ENCODE data around the gene PPM1H.

PPM1H gene

DNA sequence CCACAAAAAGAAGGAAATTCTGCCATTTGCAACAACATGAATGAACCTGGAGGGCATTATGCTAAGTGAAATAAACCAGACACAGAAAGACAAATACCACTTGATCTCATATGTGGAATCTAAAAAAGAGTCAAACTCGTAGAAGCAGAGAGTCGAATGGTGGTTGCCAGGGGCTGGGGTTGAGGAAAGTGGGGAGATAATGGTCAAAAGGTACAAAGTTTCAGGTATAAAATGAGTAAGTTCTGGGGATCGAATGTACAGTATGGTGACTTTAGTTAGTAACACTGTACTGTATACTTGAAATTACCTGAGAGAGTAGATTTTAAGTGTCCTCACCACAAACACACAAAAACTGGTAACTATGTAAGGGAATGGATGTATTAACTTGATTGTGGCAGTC, 129.4 kb downstream of the PPM1H start:
- no peak for FAIRE-seq
- TF ChIP-seq POLR2A (IDR thresholded peaks at IDR 0.05; ENCODE audit: low read depth, low read length): no peak
- no peak for DNase-seq (ENCODE audit: insufficient read length, low spot score)

DNA sequence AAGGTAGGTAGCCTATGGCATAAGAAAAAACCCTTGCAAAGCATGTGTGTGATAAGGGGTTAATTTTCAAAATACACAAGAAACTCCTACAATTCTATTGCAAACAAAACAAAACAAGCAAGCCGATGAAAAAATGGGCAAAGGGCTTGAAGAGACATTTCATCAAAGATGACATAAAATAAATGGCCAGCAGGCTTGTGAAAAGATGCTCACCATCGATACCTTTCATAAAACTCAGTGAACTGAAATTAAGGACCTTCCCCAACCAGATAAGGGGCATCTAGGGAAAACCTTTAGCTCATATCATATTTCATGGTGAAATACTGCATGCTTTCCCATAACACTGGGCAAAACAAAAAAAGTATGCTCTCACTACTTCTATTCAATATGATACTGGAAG, 131.2 kb downstream of the PPM1H start:
- no peak for TF ChIP-seq POLR2A (IDR thresholded peaks at IDR 0.05; ENCODE audit: low read depth, low read length)
- FAIRE-seq: no peak
- no peak for DNase-seq (ENCODE audit: insufficient read length, low spot score)

DNA sequence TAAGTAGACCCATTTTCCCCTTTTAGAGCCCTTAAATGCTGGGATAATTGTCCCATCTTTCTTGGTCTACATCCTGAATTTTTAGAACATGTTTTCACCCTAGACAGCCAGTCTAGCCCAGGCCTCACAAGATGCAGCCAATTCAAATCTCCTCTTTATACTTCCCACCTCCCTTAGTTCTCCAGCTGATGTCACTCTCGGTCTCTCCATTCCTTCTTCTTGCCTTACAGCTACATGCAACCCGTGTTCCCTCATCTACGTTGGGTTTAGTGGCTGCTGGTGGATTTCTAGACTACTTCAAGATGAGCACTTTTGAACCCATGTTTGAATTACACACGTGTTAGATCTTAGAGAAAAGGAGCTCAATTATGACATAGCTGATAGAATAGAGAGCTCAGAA, 132.0 kb downstream of the PPM1H start:
- TF ChIP-seq POLR2A (IDR thresholded peaks at IDR 0.05; ENCODE audit: low read depth, low read length): no peak
- FAIRE-seq (no peak), DNase-seq (ENCODE audit: insufficient read length, low spot score) (no peak)

DNA sequence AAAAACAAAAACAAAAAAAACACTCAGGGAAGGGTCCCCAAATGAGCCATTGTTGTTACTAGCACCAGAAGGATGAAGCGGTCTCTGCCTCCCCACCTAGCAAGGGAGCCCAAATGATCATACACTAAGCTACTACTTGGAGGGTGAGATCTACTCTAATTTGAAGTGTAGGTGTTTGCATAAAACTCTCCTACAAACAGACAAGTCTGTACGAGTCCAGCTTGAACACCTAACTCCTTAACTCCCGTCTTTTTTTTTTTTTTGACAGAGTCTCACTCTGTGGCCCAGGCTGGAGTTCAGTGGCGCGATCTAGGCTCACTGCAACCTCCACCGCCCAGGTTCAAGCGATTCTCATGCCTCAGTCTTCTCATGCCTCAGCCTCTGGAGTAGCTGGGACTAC, 132.6 kb downstream of the PPM1H start:
- DNase-seq (ENCODE audit: insufficient read length, low spot score): no peak
- no peak for FAIRE-seq
- no peak for TF ChIP-seq POLR2A (IDR thresholded peaks at IDR 0.05; ENCODE audit: low read depth, low read length)

DNA sequence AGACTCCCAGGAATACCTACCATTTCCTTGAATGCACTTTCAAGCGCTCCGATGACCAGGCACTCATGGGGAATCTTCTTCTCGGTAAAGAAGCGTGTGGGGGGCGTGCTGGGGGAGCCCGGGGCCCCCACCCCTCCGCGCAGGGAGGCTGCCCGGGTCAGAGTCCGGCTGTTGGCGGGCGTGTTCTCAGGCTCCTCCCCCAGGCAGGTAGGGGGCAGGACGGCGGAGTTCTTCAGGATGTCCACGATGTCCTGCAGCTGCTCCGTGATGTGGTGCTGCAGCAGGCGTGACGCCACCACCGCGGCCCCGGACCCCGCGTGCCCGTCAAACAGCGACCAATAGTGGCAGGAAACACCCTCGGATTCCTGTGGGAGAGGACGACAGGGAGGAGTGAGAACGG, 133.2 kb downstream of the PPM1H start:
- TF ChIP-seq POLR2A (IDR thresholded peaks at IDR 0.05; ENCODE audit: low read depth, low read length): no peak
- FAIRE-seq: no peak
- DNase-seq (ENCODE audit: insufficient read length, low spot score): no peak

DNA sequence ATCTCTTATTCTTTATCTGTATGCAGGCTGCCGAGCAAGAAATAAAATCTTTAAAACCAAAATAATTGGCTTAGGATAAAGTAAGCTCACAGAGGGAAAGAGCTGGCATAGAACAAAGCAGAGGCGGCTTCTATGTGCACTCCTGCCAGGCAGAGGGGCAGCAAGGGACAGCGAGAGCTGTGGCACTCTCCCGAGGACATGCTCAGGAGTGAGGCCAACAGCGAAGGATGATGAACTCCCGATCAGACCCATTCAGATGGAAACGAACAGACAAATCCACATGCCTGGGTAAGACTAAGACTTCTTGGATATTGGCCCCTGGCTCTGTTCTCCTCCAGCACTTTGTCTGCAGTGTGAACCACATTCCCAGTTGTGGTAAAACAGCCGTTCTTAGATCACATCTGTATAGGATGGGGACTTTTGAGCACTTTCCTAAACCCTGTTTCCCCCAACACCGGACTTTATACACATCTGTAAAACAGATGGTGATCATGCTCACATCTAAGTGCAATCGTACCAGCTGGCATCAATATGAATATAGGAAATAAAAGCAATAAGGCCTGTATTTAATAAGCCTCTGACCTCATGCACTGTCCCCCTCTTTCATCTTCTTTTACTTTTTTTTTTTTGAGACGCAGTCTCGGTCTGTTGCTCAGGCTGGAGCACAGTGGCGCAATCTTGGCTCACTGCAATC, 134.1 kb downstream of the PPM1H start:
- DNase-seq (ENCODE audit: insufficient read length, low spot score): no peak
- no peak for TF ChIP-seq POLR2A (IDR thresholded peaks at IDR 0.05; ENCODE audit: low read depth, low read length)

DNA sequence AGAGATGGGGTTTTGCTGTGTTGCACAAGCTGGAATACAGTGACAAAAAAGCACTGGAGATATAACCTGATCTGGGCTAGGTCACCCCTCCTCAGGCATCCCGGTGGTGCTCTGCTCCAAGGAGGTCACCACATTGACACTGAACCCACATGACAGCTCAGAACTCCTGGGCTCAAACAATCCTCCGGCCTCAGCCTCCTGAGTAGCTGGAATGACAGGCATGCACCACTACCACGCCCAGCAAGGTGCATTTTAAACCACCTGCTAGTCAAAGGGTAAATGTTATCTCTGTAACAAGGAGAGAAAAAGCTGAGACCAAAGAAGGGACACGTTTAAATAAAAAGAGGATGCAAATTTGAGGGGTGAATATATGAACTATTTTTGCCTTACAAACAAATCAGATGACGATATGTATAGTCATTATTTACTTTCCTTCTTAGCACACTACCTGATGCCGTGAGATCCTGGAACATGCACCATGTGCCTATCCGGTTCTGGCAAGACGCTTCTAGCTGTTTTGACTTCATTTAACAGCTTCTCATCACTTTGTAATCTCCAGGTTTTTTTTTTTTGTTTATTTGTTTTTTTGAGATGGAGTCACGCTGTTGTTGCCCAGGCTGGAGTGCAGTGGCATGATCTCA, 135.1 kb downstream of the PPM1H start:
- no peak for FAIRE-seq
- no peak for TF ChIP-seq POLR2A (IDR thresholded peaks at IDR 0.05; ENCODE audit: low read depth, low read length)

More for the DNA sequence above, 134.1 kb downstream of the PPM1H start:
- FAIRE-seq: no peak

DNA sequence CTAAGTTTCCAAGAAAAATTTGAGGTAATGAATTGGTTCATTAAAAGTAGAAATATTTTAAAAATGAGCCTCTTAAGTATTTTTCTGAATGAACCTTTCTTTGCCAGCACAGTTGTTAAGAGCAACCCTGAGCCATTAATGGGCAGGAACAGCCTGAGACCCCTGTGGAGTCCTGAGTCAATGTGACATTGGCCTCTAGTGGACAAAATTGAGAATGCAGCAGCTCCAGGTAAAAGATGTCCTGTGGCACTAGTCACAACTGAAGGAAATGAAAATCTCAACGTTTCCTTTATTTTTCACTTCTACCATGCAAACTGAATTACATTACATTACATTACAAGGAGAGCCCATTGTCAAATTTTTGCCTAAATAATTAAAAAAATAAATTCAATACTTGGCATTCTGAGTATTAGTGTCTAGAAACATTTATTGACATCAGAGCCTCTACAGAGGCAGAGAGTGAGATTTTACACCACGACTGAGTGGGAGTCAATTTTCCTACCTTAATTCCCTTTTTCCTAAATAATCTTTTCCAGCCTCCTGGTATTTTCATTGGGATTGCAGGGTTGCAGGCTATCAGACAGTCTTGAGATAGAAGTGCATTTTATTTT, 135.7 kb downstream of the PPM1H start:
- peak; percentile 84 for FAIRE-seq
- DNase-seq (ENCODE audit: insufficient read length, low spot score): peak; percentile 57
- no peak for TF ChIP-seq POLR2A (IDR thresholded peaks at IDR 0.05; ENCODE audit: low read depth, low read length)

More for the DNA sequence above, 135.1 kb downstream of the PPM1H start:
- DNase-seq (ENCODE audit: insufficient read length, low spot score): no peak

DNA sequence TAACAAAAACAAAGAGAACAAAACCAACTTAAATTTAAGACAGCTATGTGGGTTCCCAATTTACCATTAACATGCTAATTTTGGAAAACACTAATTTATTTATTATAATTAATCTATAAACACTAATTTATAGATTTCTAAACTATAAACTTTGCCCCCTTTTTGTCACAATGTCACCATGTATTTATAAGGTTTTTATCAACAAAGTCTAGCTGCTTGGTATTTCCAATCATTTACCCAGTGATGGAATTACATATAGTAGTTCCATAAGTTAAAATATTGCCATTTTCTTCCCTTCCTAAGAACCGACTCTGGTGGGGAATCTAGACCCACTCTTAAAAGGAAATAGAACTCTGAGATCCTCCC, 140.7 kb downstream of the PPM1H start:
- FAIRE-seq (no peak), DNase-seq (ENCODE audit: insufficient read length, low spot score) (no peak)
- no peak for TF ChIP-seq POLR2A (IDR thresholded peaks at IDR 0.05; ENCODE audit: low read depth, low read length)

DNA sequence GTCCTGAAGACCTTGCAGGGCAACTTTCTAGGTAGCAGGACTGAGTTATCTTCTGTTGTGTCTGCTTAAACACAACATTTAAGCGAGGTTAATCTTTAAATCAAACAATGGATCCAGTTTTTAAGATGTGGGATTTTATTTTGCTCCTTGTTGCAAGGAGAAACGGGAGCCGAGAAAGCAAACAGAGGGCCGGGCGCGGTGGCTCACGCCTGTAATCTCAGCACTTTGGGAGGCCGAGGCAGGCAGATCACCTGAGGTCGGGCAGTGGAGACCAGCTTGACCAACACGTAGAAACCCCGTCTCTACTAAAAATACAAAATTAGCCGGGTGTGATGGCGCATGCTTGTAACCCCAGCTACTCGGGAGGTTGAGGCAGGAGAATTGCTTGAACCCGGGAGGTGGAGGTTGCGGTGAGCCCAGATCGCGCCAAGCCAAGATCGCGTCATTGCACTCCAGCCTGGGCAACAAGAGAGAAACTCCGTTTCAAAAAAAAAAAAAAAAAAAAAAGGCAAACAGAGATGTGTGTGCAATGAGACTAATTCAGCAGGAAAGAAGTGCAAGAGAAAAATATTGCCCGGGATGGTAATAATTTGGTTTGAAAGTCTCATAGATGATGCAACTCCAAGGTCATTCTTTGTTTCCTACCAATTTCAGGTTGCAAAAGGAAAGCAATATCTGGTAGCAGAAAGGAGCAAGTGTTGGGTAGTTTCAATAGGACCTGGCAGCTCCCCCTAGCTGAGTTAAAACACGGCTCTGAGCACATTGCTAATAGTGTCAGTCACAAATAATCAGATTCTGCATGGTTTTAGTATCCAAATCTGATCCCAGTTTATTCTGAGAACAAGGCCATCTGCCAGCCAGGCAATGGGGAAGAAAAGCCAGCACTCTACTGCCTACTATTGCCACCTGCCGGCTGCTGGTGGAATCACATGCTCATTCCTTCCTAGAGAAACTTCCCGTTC, 141.4 kb downstream of the PPM1H start:
- FAIRE-seq (peak; percentile 84), DNase-seq (ENCODE audit: insufficient read length, low spot score) (peak; percentile 61)
- no peak for TF ChIP-seq POLR2A (IDR thresholded peaks at IDR 0.05; ENCODE audit: low read depth, low read length)

DNA sequence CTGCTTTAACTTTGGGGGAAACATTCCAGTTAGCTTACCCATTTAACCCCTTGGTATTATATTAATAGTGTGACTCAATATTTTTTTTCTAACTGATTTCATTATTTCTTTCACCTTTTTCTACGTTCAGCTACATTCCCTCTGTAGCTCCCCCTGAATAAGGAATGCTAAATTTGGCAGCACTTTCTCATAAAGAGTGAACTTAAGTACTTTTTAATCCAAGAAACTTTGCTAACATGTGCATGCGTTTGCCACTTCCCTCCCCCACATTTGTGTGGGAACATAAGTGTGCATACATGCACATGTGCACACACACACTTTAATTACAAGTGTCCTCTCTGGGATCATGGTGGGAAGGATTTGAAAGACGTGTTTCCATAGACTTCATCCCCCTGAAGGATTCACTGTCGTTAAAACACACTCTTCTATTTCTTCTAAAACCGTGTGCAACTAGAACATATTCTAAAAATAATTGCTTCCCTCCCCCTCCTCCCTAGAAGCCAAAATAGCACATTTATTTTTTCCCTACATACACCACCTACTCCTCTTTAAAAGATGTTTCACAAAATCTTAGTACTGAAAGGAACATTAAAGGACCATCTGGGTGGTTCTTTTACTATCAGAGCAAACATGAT, 142.6 kb downstream of the PPM1H start:
- no peak for DNase-seq (ENCODE audit: insufficient read length, low spot score)
- no peak for TF ChIP-seq POLR2A (IDR thresholded peaks at IDR 0.05; ENCODE audit: low read depth, low read length)
- FAIRE-seq: no peak

DNA sequence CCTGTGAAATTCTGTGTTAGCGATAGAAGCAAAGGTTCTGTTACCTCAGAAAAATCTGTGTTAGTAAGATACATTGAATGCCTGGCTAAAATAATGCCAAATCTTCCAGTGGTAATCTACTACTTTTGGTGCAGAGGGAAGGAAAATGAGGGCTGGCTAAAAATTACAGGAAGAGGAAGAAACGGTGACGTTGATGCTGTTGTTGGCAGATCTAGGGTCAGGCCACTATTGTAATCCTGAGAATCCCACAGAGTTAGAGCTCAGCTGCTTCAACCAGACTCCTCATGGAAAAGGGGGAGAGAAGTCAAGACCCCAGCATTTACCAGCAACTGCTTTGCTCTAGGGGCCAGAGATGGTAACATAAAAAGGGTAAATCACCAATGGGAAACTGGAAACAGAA, 145.1 kb downstream of the PPM1H start:
- FAIRE-seq (no peak), DNase-seq (ENCODE audit: insufficient read length, low spot score) (no peak)
- TF ChIP-seq POLR2A (IDR thresholded peaks at IDR 0.05; ENCODE audit: low read depth, low read length): no peak

DNA sequence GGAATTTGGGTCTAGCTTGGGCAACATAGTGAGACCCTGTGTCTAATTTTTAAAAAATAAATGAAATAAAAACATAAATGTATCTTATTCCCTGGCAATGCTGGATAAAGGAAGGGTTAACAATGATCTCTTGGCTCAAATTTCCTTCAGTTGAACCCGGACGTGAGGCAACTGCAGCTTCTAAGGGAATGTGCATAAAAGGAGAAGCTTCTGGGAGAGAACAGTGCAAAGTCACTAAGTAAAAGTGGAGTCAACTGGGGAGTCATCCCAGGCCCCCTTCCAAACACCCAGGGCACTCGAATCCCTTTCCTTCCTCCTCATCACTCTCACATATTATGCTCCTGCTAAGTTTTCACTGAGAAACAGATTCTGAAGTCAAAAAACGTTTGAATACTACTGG, 147.3 kb downstream of the PPM1H start:
- FAIRE-seq (no peak), DNase-seq (ENCODE audit: insufficient read length, low spot score) (no peak)
- no peak for TF ChIP-seq POLR2A (IDR thresholded peaks at IDR 0.05; ENCODE audit: low read depth, low read length)
